ENCODE measurements around the gene CFAP107. TPM values are rescaled to one million over a fixed set of nuclear protein-coding genes. Genes with fewer than 3 reads are reported as not detected.

Gene CFAP107
- total and polyA plus RNA-seq, 2 experiments from 2014 or later: 0.07 TPM; not detected in 1

- TF ChIP-seq, protein P1, sequence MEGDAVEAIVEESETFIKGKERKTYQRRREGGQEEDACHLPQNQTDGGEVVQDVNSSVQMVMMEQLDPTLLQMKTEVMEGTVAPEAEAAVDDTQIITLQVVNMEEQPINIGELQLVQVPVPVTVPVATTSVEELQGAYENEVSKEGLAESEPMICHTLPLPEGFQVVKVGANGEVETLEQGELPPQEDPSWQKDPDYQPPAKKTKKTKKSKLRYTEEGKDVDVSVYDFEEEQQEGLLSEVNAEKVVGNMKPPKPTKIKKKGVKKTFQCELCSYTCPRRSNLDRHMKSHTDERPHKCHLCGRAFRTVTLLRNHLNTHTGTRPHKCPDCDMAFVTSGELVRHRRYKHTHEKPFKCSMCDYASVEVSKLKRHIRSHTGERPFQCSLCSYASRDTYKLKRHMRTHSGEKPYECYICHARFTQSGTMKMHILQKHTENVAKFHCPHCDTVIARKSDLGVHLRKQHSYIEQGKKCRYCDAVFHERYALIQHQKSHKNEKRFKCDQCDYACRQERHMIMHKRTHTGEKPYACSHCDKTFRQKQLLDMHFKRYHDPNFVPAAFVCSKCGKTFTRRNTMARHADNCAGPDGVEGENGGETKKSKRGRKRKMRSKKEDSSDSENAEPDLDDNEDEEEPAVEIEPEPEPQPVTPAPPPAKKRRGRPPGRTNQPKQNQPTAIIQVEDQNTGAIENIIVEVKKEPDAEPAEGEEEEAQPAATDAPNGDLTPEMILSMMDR (conservative IDR thresholded peaks at IDR 0.05; ENCODE audit: low read depth in 2 of 2): no peak
- TF ChIP-seq ZNF331 (CRISPR knock-in tag; IDR thresholded peaks at IDR 0.05; ENCODE audit: low read depth): no peak
- TF ChIP-seq, protein P2, sequence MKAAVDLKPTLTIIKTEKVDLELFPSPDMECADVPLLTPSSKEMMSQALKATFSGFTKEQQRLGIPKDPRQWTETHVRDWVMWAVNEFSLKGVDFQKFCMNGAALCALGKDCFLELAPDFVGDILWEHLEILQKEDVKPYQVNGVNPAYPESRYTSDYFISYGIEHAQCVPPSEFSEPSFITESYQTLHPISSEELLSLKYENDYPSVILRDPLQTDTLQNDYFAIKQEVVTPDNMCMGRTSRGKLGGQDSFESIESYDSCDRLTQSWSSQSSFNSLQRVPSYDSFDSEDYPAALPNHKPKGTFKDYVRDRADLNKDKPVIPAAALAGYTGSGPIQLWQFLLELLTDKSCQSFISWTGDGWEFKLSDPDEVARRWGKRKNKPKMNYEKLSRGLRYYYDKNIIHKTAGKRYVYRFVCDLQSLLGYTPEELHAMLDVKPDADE (IDR thresholded peaks at IDR 0.05): no peak
- TF ChIP-seq ZNF462 (CRISPR knock-in tag; IDR thresholded peaks at IDR 0.05): no peak
Measured at GRCh38 chr1:12798911-12799310, 52.9 kb downstream of the CFAP107 start (continued).

GRCh38 chr1:12799730-12800129, 53.7 kb downstream of the CFAP107 start:
- H3K27ac Mint-ChIP-seq: no peak overlapping the region
- H3K4me1 ChIP-seq (ENCODE audit: insufficient read depth): no peaks in the 10 kb centered on the region
- ATAC-seq: no peak
- H3K36me3 Mint-ChIP-seq (ENCODE audit: low read depth): peaks cover 8% of the 10 kb centered on the region; the same call in 2 of the 3 replicates
- no peaks in the 10 kb centered on the region for H3K9me2 ChIP-seq (ENCODE audit: insufficient read depth)
- H3K4me2 ChIP-seq: no peak overlapping the region
- no peak overlapping the region for H2AFZ ChIP-seq
- DNase-seq (ENCODE audit: low spot score): no peak
- no peaks in the 10 kb centered on the region for H3K4me1 Mint-ChIP-seq
- no peak overlapping the region for H3K4me3 Mint-ChIP-seq
- TF ChIP-seq ZNF114 (CRISPR knock-in tag; IDR thresholded peaks at IDR 0.05) (no peak), CREB1 (CRISPR knock-in tag; IDR thresholded peaks at IDR 0.05; ENCODE audit: low read depth) (no peak), EZH2phosphoT487 (IDR thresholded peaks at IDR 0.05; ENCODE audit: unreplicated experiment) (no peak), EZH2 (IDR thresholded peaks at IDR 0.05; ENCODE audit: low read depth, unreplicated experiment) (no peak), NANOG (IDR thresholded peaks at IDR 0.05; ENCODE audit: borderline replicate concordance) (no peak), JUNB (IDR thresholded peaks at IDR 0.05; ENCODE audit: unreplicated experiment) (no peak), ZNF331 (CRISPR knock-in tag; IDR thresholded peaks at IDR 0.05; ENCODE audit: low read depth) (no peak), POLR2AphosphoS5 (IDR thresholded peaks at IDR 0.05; ENCODE audit: low read depth) (no peak)
- H3F3A ChIP-seq (replicated peaks; ENCODE audit: low read depth): no peaks in the 10 kb centered on the region
- no peaks in the 10 kb centered on the region for H3K79me2 ChIP-seq (replicated peaks; ENCODE audit: insufficient read depth)
- no peak overlapping the region for H3K4me3 ChIP-seq
- H3K27me3 Mint-ChIP-seq (ENCODE audit: insufficient read depth, low read depth, poor library complexity): peaks cover 1% of the 10 kb centered on the region
- H3K27me3 ChIP-seq (ENCODE audit: insufficient read depth): no peaks in the 10 kb centered on the region
- H4K20me1 ChIP-seq (replicated peaks; ENCODE audit: insufficient read depth): no peaks in the 10 kb centered on the region
- peaks cover 91% of the 10 kb centered on the region for H3K9me3 Mint-ChIP-seq
- no peaks in the 10 kb centered on the region for H3K36me3 ChIP-seq (ENCODE audit: insufficient read depth)
- no peak overlapping the region for H3K27ac ChIP-seq (ENCODE audit: low read depth)
